NCI-H1417 treated with DMSO at 0.1 percent for 48 hours (cell line): Measurements from ENCODE around the gene NUP133.
"Not testable (repeated sequence)": the region's sequence is repeated elsewhere in the genome, so short reads cannot be mapped to it uniquely, and the experiment has no call there.

Experiments
- DNase-seq: peaks from one replicate; lab custom pipeline; 2025; lab: John Stamatoyannopoulos, UW

Gene NUP133

DNA sequence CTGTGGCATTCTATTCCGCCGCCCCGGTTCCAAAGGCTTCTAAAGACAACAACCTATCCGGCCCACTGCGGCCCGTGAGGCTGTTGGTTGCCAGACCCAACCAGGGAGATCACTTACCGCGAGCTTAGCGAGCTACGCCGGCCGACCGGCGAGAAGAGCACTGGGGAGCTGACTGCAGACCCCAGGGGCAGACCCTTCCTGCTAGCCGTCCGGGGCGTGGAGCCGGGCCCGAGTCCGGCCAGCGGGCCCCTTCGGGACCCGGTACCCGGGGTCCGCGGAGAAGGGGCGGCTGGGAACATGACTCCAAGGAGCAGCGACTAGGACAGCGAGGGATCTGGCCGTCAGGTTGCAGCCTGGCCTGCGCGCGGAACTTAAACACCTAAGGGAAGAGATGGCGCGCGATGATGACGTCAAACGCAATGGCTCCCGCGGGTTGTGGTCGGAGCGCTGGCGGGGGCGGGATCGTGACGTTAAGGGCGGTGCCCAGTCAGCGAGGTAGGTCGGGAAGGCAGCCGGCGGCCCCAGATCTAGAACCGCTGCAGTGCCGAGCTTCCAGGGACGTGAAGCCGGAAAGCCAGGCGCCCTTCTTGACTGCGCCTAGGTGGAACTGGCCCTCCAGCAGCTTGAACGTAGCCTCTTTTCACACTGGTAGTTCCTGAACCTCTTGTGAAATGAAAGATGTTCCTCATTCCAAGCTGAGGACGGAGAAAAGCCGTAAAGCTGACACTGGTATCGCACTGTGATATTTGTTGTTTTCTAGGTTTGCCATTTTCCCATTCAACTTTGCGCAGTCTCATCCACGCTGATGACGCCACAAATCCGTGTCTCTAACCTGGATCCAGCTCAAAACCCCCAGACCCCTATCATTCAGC is at the start of gene NUP133:
Gene NUP133 (minus strand): TSS at position 391 of the 872 bp plus-strand sequence. CDS start 92 bp downstream, at position 299.
- DNase-seq: peak; percentile 76

GRCh38 chr1:229557200-229557850 is 49.2 kb upstream of the NUP133 start:
- DNase-seq: no peak

DNA sequence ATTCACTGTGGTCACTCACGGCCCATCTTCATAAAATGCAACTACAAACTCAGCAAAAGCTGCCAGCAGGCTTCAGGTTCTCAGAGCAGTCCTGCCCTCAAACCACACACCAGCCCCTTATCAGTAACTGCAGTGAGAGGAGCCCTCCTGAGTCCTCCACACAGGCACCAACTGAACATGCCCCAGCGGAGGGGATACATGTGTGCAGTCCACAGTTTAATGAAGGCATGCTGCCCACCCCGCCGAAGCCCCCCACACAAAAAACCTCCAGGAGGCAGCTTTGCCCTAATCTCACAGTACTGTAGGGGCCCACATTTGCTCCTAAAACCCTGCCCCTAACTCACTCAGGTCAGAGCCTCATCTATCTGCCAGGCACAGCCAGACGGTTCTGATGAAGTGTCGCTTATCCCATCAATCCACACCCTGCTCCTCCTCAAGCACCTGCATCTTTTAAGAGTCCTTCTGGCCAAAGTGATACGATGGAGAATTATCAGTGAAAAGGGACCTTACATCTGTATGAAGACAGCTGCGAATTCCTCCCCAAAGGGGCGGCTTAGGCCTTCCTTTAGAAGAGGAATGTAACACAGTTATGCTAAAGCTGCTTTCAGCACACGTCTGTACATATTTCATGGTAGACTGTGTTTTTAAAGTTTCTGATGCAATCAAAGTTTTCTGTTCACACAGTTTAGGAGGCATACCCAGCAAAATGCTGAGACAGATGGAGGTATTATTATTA is 46.9 kb upstream of the NUP133 start:
- no peak for DNase-seq

GRCh38 chr1:229553621-229554130 is 45.5 kb upstream of the NUP133 start:
- DNase-seq: no peak

GRCh38 chr1:229552732-229553131 is 44.6 kb upstream of the NUP133 start:
- DNase-seq: no peak

DNA sequence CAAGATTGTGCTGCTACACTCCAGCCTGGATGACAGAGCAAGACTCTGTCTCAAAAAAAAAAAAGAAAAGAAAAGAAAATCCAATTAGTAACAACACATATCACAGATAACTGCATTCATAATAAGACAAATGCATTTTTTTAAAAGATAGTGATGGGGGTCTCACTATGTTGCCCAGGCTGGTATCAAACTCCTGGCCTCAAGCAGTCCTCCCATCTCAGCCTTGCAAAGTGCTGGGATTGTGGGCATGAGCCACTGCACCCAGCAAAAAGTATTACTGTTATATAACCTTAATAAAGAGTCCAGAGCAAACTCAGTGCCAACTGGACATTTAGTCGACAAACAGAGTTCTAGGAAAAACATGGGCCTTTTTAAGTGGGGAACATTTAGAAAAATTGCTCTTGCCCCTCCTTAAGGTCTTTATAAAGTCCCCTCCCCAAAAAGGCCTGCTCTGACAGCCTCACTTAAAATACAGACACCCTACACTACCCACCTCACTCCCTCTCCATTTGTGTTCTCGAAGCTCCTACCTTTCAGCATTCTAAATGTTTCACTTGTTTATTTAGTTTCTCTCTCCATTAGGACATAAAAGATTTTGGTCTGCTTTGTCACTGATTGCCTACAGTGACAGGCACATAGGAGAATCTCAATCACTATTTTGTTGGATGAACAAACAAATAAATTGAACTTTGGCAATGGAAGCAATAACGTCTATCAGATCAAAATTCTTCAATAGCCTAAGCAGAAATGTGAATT is 42.8 kb upstream of the NUP133 start:
- DNase-seq: no peak

GRCh38 chr1:229547542-229547941 is 39.4 kb upstream of the NUP133 start:
- no peak for DNase-seq

DNA sequence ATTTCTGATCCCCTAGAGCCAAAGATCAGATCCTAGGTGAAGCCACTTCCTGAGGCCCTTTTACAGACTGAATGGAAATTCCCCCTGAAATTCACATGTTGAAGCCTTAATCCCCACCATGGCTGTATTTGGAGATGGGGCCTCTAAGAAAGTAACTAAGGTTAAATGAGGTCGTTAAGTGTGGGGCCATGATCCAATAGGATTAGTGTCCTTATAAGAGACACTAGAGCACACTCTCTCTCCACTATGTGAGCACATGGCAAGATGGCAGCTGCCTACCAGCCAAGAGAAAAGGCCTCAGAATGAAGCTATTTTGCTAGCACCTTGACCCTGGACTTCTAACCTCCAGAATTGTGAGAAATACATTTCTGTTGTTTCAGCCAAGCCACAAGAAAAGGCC is 36.4 kb upstream of the NUP133 start:
- no peak for DNase-seq

DNA sequence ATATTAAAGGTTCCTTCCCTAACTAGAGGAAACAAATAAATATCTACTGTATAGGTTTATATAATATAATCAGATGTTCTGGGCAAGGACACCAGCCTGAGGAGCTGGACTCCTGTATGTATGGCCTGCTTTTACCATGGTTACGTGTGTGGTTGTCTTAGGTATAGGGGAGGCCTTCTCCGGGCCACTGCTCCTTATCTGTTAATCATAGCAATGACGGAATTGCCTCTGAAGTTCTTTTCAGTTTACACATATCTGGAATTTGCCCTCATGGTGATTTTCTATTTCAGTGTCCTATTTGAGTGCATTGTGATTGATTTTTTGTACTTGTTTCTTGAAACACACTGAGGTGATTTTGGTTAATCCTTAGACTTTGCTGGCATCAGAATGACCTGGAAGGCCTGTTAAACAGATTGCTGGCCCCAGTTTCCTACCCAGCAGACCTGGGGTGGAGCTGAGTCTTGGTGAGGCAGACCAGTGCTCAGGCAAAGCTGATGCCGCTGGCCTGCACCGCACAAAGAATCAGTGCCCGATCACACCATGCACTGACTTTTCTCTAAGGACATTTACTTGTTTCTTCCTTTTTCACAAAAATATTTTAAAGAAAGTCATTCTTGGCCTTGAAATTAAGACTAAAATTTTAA is 31.8 kb upstream of the NUP133 start:
- no peak for DNase-seq

GRCh38 chr1:229538945-229539344 is 30.8 kb upstream of the NUP133 start:
- no peak for DNase-seq

- no peak for DNase-seq
These were observed 29.8 kb upstream of the NUP133 start for GRCh38 chr1:229537894-229538293.

GRCh38 chr1:229536982-229537381 is 28.8 kb upstream of the NUP133 start:
- DNase-seq: no peak

DNA sequence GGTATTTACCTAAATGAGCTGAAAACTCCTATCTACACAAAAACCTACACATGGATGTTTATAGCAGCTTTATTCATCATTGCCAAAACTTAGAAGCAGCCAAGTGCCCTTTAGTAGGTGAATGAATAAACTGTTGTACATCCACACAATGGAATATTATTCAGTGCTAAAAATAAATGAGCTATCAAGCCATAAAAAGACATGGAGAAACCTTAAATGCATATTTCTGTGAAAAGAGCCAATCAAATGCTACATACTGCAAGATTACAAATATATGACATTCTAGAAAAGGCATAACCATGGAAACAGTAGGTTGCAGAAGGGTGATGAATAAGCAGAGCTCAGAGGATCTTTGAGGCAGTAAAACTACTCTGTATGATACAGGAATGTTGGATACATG is 27.1 kb upstream of the NUP133 start:
- no peak for DNase-seq

DNA sequence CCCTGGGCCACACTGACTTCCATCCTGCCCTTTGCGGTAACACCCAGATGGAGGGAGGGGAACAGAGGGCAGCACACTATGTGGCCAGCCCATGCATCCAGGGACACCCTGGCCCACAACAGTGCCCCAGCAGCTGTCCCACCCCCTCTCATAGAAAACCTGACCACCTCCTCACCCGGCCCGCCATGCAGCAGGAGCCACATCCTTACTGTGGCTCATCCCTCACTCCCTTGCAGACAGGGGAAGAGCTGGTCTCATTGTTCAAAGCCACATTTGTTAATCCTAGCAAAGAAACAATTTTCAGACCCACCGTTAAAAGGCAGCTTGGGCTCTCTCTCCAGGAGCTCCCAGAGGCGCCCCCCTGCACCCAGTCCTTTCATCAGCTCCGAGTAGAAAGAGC is 23.2 kb upstream of the NUP133 start:
- DNase-seq: no peak

DNA sequence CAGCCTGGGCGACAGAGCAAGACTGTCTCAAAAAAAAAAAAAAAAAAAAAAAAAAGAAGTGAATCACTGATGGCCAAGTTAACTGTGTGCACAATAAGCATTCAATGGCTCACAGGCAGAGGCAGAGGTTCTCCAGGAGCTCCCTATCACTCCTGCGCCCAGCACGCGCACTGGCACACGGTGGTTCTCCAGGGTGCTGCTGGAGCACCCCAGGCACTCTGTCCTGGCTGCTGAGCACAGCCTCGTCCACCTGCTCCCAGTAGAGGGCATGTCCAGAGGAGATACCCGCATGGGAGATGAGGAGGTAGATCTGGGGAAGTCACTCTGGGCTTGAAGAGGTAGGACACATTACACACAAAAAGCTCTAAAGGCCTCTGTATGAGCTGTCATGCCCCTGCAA is 21.5 kb upstream of the NUP133 start:
- no peak for DNase-seq

GRCh38 chr1:229526695-229527094 is 18.6 kb upstream of the NUP133 start:
- no peak for DNase-seq

DNA sequence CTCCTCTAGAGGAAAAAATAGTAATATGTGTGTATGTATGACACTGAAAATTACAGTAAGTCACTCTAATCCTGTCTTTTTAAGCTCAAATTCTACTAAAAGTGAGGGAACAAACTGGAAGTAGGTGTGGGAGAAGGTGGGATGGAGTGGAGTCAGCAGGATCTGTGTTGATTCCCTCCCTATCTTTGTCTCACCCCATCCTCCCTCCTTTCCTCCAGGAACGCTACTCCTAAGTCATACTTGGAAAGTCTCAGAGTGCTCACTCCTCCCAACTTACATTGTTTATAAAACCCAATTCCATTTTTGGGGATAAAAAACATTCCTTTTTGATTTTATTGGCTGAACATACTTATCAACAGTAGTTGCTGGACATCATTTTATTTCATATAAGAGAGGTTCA is 14.9 kb upstream of the NUP133 start:
- DNase-seq: no peak

DNA sequence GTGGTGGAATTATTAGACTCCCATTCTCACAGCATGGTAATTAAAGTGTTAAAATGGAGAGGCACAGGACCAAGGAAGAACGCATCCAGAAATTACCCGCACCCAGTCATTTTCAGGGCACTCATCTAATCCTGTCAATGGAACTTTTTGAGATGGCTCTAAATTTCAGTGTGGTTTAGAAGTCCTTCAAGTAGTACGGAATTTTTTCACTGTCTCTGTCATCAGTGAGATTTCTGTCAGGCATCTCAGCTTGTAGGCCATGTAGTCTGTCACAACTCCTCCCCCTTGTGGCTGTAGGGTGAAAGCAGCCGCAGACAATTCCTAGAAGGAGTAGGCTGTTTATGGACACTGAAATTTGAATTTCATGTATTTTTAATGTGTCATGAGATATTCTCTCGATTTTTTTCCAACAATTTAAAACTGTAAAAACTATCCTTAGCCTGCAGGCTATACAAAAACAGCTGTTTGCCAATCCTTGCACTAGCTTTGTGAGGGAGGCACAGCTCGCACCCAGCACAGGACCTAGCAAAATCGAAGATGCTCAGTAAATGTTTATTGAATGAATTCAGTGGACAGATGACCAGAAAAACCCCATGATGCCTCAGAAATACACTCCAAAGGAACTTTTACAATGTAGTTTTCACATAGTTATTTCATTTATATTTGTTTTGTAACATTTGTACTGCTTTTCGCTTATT is 6.6 kb upstream of the NUP133 start:
- no peak for DNase-seq

DNA sequence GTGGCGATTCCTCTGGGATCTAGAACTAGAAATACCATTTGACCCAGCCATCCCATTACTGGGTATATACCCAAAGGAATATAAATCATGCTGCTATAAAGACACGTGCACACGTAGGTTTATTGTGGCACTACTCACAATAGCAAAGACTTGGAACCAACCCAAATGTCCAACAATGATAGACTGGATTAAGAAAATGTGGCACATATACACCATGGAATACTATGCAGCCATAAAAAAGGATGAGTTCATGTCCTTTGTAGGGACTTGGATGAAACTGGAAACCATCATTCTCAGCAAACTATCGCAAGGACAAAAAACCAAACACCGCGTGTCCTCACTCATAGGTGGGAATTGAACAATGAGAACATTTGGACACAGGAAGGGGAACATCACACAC is 3.5 kb upstream of the NUP133 start:
- not testable (repeated sequence) for DNase-seq

GRCh38 chr1:229511201-229511600 is 3.1 kb upstream of the NUP133 start:
- not testable (repeated sequence) for DNase-seq

DNA sequence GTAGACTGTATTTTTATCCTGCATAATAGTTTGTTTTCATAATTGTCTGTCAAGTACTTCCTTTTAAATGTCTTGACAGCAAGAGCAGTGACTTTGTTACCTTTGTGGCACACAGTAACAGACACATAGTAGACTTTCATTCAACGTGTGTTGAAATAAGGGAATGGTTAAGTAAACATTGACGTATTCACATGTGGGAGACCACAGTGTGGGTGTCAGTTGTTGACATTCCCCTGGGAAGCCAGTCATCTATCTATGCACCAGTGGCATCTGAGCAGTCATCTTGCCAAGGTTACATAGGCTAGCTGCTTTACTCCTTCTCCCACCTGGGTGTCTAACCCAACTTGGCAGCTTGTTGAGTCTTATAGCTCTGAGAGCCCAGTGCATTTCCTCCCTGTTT is 1.4 kb upstream of the NUP133 start:
- DNase-seq: no peak
